Urothelium cell line (cell line): ENCODE data around the gene SFSWAP.

ENCODE experiments used
- DNase-seq: peaks from one replicate; pipeline ENCODE4 v3.0.0; 2011; ENCODE audit warnings: low spot score, mixed read lengths
- FAIRE-seq: peaks from 2 replicates; lab custom pipeline; 2011; peaks lifted over from hg19 to GRCh38; lab: Jason Lieb, UNC

Gene SFSWAP

DNA sequence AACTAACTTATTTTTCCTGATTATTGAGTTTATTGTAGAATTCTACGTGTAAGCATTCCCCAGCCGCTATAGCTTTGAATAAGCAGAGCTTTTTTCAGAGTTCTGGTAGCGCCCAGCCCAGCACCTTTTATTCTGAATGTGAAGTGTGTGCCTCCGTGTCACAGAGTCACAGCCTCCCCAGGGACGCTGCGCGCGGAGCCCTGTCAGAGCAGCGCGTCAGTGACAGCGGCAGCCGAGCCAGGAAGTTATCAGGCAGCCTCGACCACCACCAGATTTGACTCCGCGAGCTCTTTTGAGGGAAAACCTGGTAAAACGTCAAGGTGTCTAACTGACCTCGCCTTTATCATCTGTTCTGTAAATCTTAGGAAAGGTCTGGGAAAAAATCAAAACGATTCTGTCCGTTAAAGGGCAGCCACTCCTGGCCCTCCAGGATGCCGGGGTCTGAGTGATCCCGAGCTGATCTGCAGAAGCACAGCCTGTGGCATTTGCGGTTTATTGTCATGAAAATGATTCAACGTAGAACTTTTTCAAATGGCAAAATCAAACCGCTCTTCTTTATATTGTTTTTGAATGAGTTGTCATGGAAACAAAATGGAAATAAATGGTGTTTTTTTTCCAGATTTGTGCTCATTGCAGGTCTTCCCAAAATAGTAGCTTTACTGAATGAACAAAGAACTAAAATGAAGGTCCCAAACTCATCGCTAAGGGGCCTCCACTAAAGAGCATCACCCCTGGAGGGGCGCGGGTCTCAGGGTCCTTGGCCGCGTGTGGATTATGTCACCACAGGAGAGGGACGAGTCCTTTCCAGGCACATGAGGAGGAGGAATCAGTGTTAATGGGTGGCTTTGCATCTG lies 74.2 kb downstream of the SFSWAP start:
- FAIRE-seq: no peak
- no peak for DNase-seq

DNA sequence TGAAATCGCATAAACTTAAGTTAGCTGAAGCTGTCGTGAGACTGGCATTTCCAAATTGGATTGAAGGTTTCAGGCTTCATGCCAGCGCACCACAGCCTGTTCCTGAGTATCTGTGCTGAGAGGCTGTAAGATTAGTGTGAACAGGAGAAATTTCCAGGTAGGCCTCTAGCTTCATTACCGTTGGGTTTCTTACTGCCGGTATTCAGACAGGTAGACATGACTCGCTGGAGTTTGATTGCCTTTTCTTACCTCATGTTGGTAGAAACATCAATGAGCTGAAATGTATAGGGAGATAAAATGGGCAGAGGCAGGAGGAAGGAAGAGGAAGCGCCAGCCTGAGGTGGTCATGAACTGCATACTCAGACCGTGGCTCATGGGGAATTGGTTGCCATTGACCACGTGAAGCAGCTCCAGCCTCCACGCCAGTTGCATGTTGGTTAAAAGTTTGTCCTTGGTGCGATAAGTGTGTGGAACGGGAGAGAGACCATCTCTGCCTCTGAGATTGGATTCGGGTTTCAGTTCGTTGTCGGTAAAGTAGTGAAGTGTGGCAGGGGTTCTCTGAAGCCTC lies 75.0 kb downstream of the SFSWAP start:
- FAIRE-seq: no peak
- DNase-seq: no peak

DNA sequence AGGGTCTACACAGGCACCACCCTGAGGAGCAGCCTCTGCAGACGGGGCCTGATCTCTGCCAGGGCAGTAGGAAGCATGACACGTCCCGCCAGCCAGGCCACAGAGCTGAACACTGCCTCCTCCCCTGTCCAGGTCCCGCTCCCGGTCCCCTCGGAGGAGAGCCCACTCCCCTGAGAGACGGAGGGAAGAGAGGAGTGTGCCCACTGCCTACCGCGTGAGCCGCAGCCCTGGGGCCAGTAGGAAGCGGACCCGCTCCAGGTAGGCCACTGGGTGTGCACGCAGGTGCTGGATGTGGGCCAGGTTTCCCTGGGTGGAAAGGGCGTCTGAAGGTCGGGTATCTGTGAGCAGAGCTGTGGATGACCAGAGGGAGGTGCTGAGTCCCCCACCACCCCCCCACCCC lies 75.4 kb downstream of the SFSWAP start:
- DNase-seq (no peak), FAIRE-seq (no peak)

DNA sequence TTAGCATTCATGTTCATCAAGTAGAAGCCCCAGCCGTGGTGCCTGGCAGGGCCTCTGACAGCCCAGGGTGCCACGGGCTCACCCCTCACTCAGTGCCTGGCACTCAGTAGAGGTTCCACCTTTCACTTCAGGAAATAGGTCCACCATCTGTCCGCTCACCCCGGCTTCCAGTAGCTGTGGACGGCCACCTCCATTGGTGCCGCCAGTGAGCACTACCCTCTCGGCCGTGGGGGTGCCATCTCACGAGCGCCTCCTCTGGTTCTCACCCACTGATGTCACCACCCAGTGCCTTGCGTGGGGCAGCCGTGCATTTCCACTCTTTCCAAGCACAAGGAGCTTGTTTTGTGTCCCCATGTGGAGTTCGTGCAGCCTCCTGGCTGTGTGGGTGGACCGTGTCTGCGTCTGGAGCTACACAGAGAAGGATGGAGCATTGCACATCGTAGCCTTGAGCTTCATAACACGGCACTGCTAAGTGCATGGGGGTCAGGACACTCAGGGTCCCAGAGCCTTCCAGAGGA lies 76.3 kb downstream of the SFSWAP start:
- DNase-seq: no peak
- no peak for FAIRE-seq

DNA sequence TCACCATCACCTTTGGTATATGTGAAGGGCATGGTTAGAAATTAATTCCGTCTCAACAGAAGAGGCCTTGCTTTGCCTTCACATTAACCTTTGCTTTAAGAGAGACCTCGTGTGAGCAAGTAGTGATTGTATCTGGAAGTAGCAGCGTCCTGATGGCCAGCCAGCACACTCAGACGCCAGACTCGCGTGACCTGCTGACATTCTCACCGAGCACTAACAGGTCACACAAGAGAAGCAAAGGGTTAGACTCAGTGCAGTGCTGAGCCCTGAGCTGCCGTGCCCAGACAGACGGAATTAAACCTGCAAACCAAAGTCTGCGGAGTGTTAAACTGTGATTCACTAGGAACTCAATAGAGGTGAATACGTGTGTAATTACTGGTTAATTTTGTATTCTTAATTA lies 77.2 kb downstream of the SFSWAP start:
- no peak for DNase-seq
- no peak for FAIRE-seq

DNA sequence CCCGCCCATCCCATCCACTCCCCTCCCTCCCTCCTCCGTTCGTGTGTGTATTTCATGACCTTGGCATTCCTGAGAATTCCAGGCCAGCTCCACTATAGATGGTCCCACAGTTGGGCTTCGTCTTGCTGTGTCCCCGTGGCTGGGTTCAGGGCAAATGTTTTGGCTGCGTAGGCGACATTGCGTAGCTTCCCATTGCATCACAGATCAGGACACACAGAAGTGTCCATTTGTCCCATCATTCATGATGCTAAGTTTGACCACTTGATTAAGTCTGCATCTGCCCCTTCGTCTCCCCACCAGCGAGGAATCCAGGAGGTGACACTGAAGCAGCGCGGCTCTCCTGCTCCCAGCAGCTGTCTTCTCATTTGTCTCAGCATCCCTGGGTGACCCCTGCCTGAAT lies 78.7 kb downstream of the SFSWAP start:
- DNase-seq (no peak), FAIRE-seq (no peak)

DNA sequence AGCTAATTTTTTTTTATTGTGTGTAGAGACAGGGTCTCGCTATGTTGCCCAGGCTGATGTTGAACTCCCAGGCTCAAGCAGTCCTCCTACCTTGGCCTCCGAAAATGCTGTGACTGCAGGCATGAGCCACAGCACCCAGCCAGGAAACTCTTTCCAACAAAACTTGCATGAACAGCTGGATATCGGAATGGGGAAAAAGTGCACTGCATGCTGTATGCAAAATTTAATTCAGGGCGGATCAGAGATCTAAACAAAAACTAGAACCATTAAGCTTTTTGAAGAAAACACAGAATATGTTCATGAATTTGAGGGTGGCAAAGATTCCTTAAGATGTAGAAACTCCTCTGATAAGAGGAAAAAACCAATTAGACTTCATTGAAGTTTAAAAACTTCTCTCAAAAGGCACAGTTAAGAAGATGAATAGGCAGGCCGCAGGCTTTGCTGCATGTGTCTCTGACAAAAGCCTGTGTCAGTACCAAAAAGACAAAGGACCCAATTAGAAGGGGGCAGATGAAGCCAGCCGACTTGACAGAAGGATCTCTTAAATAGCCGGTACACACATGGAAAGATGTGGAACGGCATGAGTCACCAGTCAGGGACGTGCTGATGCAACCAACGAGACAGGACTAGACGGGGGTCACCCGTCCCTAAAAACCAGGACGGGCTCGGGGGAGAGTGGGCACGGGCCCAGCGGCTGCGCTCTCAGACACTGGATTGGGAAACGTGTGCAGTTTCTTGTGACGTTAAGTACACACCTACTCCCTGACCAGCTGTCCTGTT lies 82.5 kb downstream of the SFSWAP start:
- DNase-seq (no peak), FAIRE-seq (no peak)

DNA sequence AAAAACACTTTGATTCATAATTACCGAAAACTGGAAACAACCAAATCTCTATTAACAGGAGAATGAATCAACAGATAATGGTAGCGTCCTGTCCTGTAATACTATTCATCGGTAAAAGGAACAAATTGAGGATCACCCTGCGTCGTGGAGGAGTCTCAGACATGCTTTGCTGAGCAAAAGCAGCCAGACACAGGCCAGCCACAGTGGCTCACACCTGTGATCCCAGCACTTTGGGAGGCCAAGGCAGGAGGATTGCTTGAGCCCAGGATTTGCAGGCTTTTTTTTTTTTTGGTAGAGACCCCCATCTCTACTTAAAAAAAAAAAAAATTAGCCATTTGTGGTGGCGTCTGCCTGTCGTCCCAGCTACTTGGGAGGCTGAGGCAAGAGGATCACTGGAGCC lies 83.2 kb downstream of the SFSWAP start:
- DNase-seq (no peak), FAIRE-seq (no peak)

DNA sequence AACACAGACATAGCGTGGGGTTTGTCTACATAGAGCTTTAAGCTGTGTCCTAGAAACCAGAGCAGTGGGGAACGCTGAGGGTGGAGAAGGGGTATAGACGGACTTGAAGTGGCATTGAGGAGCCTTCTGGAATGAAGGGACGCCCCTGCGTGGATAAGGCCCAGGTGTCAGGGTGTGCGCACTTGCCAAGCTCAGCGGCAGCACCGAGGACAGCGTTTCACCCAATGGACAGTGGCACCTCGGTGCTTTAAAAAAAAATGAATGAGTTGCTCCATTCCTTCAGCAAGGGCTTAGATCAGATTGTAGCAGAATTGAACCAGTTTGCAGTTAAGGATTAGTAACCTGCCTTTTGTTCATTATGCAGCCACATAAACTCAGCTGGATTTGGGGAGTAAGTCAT lies 83.7 kb downstream of the SFSWAP start:
- no peak for DNase-seq

DNA sequence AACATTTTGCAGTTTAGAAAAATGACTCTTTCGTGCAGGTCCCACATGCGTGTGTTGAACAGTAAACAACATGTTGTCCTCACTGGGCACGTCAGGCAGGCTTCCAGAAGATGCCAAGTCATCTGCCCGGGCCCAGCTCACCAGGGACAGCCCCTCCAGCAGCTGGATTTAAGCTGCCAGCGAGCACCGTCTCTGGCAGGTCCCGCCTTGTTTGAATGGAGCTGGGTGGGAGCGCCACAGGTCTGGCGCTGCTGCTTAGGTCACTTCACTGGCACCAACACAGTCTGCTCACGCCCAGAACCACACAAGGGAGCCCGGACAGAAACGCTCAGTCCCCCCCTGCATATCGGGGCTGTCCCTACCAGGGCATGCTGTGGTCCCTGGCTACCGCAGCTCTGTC lies 84.2 kb downstream of the SFSWAP start:
- no peak for FAIRE-seq
- DNase-seq: no peak

More for the DNA sequence above, 83.7 kb downstream of the SFSWAP start:
- no peak for FAIRE-seq

DNA sequence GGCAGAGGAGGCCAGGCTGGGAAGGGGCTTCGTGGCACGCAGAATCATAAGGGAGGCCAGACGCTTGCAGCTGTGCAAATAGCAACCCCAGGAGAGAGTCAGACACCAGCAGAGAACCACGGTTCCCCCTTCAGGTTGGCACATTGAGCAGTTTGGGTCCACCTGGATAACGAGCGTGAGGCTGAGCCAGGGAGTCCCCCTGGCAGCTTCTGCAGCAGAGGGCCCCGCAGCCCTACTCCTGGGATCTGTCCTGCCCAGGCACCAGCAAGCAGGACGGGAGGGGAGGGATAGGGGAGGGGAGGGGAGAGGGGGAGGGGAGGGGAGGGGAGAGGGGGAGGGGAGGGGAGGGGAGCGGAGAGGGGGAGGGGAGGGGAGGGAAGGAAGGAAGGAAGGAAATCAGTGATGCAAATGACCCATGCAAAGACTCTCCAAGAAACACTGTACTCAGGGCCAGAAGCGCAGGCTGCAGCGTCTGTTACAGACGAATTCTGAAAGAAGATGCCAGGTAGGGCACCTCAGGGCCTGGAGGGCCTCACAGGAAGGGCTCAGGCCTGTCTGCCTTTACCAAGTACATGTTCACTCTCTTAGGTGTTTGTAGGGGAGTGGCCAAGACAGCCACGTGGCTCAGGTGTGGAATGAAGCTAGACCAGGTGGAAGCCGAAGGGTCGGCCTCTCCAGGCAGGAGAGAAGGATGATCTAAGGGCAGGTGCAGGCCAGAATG lies 85.0 kb downstream of the SFSWAP start:
- no peak for FAIRE-seq
- DNase-seq: no peak

DNA sequence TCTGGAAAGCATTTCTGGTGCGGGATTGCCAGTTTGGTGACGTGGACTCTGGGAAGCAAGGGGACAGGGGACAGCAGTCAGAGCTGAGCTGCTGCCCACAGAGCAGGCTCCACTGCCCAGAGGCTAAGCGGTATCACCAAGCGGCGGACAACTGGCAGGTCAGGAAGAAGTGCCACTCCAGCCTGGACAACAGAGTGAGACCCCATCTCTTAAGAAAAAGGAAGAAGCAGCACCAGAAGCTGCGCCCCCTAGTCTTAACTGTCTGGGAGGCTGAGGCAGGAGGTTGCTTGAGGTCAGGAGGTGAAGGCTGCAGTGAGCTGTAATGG lies 85.5 kb downstream of the SFSWAP start:
- FAIRE-seq: no peak

DNA sequence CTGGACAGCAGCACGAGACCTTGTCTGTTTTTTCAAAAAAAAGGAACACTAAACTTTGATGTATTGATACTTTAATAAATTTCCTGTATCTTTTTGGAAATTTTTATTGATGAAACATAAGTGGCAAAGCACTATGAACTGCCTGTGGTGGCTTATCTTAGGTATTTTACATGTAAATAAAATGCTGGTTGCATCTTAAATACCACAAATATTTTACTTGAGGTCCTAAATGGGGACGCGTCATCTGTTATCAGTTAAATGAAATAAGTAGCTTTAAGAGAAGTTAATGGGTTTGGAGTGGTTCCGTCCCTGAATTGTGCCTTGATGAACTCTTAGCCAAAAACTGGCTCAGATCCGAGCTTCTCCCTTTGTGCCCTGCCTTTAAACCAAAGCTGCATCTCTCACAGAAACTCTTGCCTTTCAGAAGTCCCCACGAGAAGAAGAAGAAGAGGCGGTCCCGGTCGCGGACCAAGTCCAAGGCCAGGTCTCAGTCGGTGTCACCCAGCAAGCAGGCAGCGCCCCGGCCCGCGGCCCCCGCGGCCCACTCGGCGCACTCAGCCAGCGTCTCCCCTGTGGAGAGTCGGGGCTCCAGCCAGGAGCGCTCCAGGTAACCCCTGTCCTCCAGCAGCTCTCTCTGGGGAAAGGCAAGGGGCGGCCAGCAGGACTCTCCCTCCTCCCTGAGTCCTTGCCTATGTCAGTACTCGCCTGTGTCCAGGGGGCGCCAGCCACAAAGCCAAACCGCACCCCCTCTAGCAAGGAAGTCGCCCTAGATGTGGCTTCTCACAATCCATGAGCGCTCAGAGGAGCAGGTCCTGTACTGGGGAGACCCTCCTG lies 86.1 kb downstream of the SFSWAP start:
- no peak for DNase-seq

More for the DNA sequence above, 85.5 kb downstream of the SFSWAP start:
- no peak for DNase-seq

DNA sequence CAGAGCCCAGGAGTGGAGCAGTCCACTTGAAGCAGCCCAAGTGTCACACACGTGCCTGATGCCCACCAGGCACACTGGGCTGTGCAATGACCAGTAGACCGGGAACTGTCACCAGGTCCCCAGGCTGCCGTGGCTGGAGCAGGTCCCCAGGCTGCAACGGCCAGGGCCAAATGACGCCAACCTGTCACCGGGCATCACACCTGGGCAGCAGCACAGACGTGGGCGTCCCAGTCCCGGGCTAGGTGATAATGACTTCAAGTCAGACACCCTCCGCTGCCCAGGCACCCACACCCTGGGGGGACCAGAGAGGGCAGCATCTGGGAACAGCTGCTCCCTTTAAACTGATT lies 86.7 kb downstream of the SFSWAP start:
- FAIRE-seq: no peak

More for the DNA sequence above, 86.1 kb downstream of the SFSWAP start:
- no peak for FAIRE-seq

DNA sequence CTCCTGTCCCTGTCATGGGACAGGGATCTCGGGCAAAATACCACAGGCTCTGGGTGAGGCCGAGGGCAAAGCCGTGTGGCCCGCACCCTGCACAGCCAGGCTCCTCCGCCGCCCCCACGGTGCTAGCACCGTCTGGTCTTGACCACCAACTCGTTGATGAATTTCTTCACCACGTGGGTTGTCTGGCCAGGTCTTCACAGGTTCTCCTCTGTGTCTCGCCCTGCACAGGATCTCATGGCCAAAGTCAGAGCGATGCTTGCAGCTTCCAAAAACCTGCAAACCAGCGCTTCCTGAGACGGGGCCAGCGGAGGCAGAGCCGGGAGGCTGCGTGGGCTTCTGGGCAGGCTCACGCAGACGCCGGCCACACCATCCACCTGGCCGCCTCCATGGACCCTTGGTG lies 88.3 kb downstream of the SFSWAP start:
- FAIRE-seq: no peak
- no peak for DNase-seq

More for the DNA sequence above, 86.7 kb downstream of the SFSWAP start:
- DNase-seq: no peak

DNA sequence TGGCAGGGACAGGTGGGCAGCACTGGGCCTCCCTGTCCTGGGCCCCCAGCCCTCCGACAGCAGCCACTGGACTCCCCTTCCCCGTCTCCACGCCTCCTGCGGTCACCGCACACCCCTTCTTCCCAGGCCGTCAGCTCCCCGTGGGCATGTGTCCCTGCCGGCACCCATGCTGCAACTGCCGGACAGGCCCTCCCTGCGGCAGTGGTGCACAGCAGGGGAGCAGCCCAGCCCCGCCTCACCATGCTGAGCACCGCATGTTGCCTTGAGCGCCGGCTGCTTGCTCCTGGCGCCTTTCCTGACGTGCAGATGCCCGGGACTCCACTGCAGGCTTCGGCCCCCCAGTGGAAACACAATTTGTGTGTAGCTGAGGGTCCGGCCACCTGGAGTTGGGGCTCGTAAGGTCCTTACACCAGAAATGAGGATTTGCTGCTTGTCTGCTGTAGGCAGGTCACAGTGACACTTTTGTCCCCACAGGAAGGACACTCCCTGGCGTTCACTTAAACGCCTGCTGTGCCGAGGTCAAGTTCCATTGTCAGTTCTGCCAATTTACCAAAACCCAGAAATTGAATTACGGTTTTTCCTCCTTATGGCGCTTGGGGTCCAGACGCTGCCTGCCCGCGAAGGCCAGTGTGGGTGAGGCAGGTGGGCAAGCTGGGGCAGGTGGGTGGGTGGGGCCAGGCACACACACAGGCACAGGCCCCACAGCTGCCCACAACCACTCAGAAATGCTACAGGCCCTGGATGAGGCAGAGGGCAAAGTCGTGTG lies 89.1 kb downstream of the SFSWAP start:
- DNase-seq: no peak
- FAIRE-seq: no peak

DNA sequence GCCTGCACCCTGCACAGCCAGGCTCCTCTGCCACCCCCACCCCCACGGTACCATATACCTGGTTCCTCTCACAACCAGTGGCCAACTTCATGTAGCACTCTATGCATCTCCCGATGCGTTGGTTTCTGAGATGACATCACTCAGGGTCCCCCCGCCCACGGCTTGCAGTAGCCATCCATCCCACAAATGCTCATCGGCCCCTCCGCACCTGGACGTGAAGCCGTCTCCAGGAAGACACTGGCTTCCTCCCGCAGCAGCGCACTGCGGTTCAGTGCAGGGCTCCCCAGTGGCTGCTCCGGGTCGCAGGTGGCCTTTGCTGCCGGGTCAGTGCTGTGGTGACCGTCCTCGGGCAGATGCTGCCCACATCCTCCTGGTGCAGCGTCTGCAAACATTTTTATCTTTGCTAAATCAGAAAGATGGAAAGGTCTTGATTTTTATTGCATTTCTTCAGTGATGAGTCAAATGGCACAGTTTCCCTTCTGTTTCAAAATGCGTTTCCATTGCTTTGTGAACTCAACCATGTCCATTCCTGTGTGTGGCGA lies 89.8 kb downstream of the SFSWAP start:
- DNase-seq (no peak), FAIRE-seq (no peak)

DNA sequence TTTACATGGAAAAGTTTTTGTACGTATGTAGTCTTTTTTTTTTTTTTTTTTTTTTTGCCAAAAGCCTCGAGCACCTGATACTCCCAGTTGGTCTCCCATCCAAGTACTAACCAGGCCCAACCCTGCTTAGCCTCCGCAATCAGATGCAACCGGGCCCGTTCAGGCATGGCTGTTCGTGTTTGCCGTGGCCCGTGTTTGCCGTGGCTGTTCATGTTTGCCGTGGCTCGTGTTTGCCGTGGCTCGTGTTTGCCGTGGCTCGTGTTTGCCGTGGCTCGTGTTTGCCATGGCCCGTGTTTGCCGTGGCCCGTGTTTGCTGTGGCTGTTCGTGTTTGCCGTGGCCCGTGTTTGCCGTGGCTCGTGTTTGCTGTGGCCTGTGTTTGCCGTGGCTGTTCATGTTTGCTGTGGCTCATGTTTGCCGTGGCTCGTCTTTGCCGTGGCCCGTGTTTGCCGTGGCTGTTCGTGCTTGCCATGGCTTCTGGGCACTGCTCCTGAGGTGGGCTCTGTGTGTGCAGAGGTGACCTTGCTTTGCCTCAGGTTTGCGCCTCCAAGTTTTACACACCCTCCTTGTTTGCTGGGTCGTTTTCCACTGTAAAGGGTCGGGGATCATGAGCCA lies 90.5 kb downstream of the SFSWAP start:
- DNase-seq: no peak
- FAIRE-seq: no peak
